Left forelimb (tissue), 1 donor: Measurements from ENCODE around the gene TRMT61B.

Experiments
- DNase-seq: peaks from one replicate; pipeline ENCODE4 v3.0.0-alpha.2; 2018; ENCODE audit warnings: low spot score

TRMT61B gene

DNA sequence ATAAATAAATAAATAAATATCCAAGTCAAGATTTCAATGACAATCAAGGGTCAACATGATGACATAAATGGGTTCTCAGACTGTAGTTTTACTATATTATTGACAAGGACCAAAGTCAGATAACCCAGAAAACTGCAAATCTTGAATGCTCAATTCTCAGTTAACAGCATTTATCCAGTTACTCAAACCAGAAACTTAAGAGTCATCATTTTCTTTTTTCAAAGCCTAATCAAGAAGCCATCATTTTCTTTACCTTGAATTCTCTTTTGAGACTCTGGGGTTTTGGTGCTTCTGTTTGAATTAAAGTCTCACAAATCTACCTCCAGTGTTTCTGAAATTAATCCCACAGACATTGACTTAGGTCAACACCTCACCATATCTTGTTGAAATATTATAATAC, 14.1 kb downstream of the TRMT61B start:
- DNase-seq: no peak

DNA sequence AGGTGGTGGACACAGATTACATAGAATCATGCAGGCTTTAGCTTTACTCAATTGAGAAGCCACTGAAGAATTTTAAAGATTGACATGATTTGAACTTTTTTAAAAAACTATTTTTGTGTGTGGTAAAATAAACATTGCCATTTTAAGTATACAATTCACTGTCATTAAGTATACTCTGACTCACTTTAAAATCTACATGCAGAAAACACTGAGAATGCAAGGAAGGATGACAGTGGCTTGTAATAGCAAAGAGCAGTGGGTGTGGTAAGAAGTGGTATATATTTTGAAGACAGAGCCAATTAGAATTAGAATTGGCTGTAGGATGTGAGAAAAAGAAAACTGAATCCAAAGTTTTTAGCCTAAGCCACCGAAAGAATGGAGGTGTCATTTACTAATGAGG, 14.9 kb downstream of the TRMT61B start:
- DNase-seq: no peak

DNA sequence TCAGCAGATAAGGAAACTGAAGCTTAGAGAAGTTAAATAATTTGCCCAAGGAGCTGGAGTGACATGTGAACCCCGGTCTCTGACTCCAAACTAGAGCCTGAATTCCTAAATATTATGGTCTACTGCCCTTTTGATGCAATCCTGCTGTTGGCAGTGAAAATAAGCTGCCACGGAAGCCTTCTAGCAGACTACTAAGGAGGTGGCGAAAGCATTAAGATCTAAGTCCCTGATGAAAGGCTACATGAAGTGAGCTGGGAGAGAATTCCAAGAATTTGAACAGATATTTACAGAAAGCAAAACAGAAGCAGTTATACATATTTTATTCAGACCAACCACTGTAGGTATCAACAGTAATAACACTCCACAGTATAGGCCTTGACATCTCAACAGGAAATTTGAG, 28.1 kb downstream of the TRMT61B start:
- no peak for DNase-seq

DNA sequence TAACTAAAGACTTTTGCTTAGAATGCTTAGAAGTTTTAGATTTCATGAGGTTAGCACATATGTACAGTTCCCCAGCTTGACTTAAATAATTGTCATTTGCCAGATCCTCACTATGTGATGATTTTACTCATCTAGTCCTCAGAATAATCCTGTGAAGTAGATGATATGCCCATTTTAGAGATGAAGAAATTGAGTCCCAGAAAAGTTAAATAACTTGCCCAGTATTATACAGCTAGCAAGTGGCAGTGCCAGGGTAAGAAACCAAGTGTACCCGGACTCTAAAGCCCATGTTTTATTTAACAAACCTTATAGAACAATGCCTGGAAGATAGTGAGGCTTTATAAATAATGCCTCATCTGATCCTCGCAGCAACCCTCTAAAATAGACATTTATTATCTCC, 31.1 kb downstream of the TRMT61B start:
- DNase-seq: no peak

DNA sequence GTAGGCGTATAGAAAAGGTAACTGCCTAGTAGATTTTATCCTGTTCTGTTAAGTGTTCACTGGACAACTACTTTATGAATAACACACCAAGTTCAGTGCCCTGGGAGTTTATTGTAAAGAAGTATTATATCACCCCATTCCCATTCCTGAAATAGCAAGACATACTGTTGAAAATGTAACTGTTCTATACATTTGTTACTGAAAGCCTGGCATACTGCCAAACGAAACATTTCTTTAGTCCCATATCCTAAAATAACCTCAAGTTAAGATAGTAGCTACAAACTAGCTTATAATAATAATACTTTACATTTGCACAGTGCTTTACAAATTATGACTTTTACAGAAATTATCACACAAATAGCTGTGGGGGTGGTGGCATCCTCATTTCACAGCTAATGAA, 34.3 kb downstream of the TRMT61B start:
- no peak for DNase-seq

DNA sequence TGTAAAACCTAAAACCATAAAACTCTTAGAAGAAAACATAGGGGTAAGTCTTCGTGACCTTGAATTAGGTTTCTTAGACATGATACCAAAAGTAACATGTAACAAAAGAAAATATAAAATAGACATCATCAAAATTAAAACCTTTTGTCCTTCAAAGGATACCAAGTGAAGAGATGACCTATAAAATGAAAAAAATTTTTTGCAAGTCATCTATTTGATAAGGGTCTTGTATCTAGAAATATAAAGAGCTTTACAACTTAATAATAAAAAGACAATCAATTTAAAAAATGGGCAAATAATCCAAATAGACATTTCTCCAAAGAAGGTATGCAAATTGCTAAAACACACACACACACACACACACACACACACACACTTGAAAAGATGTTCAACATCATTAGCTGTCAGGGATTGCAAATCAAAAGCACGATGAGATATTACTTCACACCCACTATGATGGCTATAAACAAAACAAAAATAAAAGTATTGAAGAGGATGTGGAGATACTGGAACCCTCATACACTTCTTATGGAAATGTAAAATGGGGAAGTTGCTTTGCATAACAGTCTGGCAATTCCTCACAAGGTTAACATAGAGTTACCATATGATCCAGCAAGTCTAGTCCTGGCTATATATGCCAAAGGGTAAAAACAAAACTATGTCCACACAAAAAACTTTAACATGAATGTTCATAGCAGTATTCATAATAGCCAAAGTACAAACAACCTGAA, 36.2 kb downstream of the TRMT61B start:
- no peak for DNase-seq

DNA sequence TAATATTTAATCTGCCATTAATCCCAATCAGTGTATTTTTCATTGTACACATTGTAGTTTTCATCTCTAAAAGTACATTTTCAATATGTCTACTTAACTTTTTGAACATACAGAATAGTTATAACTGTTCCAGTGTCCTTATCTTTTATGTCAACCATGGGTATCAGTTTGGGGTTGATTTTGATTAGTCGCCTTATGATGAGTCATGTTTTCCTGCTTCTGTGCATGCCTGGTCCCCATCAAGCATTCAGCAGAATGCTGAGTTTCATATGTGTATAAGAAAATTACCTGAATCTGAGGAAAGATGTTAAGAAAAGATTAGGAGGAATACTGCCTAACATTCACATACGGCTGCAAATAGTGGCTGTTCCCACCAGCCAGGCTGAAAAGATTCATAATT, 41.7 kb downstream of the TRMT61B start:
- DNase-seq: no peak

DNA sequence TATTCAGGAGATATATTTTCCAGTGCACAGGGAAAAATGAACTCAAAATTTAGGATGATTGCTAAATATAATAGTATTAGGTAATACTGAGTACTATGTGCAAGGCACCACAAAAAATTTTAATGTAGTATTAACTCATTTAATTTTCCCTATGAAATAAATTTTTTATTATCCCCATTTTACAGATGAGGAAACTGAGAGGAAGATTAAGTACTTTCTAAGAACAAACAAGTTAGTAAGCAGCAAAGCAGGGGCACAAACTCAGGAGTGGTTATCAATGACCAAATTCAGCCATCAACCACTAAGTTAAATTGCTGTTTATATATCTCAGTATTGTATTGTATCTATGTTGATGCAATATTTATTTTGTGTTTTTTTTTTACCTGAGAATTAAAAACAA, 45.2 kb downstream of the TRMT61B start:
- DNase-seq: no peak

DNA sequence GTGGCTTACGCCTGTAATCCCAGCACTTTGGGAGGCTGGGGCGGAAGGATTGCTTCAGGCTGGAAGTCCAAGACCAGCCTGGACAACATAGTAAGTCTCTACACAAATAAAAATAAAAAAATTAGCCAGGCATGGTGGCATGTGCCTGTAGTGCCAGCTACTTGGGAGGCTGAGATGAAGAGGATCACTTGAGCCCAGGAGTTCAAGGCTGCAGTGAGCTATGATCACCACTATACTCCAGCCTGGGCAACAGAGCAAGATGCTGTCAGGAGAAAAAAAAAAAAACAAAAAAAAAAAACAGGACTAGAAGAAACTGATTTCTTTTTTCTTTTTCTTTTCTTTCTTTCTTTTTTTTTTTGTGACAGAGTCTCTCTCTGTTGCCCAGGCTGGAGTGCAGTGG, 45.9 kb downstream of the TRMT61B start:
- no peak for DNase-seq

DNA sequence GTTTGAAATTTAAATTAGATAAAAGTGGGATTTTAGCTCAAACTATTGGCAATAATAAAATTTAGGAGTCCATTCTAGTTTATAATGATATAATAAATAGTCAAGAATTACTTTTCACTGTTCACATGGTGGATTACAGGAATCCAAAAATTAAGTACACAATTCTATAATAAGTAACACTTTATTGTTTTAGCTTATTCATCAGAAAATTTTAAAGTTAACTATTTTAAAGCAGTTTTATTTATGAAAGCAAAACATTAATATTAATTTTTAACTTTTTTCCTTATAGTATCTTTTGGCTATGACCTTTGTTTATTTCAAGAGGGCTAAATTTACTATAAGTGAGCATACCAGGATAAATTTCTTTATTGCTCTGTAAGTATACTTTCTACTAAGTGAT, 48.1 kb downstream of the TRMT61B start:
- no peak for DNase-seq

DNA sequence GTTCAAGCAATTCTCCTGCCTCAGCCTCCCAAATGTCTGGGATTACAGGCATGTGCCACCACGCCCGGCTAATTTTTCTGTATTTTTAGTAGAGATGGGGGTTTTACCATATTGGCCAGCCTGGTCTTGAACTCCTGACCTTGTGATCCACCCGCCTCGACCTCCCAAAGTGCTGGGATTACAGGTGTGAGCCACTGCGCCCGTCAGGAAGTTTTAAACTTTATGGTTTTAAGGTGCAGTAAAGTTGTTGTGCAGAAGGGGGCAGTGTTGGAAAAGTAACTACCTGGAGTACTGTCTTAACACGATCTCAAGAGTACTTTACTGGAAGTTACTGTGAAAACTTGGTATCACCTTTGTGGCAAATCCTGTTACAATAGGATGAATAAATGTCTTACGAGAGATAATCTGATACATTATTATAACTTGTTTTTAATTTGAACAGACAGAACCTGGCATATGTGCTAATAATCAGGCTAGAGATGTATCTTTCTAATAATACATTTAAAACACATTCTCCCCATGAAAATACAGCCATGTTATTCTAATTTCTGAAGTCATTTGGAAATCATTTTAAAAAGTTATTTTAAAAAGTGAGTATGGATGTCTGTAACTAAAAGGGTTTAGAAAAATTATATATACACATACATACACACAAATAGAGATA, 48.7 kb downstream of the TRMT61B start:
- DNase-seq: no peak

DNA sequence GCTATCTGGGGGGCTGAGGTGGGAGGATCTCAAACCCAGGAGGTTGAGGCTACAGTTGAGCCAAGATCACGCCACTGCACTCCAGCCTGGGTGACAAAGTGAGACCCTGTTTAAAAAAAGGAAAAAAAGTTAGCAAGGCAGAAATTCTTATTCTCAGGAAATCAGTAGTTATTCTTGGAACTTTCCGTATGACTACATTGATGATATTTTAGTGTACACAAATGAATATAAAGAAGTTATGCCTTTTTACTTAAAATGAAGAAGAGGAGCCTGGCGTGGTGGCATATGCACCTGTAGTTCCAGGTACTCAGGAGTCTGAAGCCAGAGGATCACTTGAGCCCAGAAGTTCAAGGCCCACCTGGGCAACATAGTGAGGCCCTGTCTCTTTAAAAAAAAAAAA, 52.1 kb downstream of the TRMT61B start:
- no peak for DNase-seq

DNA sequence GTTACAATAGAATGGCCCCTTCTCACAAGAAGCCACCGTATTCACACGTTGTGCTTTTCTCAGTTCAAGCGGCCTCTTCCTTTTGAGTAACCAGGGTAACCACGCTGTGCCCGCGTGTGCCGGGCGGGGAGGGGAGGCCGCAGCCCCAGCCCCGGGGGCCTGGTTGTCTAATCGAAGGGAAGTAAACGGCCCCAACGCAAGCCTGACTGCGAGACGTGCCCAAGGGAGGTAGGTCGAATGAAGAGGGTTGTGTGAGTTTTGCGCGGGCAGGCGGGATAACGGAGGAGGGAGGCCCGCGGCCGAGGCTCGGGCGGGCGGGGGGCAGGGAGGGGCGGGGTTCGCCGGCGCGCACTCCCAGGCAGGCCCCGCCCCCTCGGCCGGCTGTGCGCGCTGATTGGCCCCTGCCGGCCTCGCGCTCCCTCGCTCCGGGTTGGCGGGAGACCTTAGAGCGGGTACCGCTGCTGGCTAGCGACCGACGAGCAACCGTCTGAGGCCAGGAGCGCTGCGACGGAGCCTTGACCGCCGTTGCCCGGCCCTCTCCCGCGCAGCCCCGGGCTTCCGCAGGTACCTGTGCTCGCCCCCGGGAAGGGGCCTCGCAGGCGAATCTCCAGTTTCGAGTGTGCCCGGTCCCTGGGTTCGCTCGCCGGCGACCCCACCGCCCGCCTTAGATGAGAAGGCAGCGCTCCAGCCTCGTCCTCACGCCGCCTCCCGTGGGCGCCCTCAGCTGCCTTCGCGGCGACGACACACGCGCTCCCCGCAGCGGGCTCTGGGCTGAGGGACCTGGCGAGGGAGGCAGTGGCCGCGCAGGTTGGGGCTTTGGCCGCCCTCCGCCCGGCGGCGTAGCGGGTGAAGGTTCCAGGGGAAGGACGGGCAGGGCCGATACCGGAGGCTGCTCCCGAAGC, 59.5 kb downstream of the TRMT61B start, which contains the start of gene SPDYA:
TSS of gene SPDYA (plus strand) at position 451 of the 902 bp plus-strand sequence. CDS start 5,181 bp downstream, outside the sequence.
- peak; percentile 84 for DNase-seq

DNA sequence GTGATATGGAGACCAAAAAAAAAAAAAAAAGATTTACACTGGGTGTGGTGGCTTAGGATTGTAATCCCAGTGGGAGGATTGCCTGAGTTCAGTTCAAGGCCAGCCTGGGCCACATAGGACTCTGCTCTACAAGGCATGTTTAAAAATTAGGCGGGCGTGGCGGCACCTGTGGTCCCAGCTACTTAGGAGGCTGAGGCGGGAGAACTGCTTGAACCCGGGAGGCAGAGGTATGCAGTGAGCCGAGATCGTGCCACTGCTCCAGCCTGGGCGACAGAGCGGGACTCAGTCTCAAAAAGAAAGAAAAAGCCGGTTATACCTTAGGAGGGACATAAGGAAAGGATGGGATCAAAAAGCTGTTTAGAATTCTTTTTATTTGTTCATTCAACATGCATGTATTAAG, 60.2 kb downstream of the TRMT61B start:
- no peak for DNase-seq

DNA sequence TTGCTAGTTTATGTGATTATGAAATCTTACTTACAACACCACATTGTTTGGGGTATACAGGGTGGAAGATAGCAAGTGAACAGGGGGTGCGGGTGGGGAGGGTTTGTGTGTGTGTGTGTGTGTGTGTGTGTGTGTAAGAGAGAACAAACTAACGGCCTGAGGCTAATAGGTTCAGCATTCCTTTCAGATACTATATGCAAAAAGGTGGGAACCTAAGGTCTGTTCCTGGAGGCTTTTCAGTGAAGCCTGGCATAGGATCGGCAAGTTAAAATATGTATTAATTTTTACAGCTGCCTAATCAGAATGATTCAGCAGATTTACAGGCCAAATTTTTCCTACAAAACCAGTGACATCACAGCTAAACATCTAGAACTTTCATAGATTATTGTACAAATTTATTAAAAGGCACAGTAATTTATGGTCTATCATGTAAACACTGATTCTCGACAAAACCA, 67.1 kb downstream of the TRMT61B start:
- no peak for DNase-seq

DNA sequence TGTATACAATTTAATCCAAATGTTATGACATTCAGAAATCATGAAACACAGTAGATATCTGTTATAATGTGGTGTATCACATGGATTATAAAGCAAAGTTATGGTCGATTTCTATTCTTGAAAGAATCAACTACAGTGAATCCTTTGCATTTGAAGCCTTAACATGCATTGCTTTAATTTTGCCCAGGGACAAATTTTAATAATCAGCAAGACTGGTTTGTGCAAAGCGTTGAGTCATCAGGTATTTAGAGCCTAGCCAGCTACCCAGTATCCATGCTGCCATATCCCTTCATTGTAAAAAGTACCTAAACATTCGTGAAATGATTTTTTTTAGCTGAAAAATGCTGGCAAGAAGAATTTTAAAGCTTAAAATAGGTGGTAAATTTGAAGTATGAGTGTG, 68.4 kb downstream of the TRMT61B start:
- DNase-seq: no peak
